ENCODE results near the gene PAQR6.

PAQR6 gene

GRCh38 chr1:156246781-156247459 is 936 bp downstream of the PAQR6 start:
- TF ChIP-seq CTCF (IDR thresholded peaks at IDR 0.05; ENCODE audit: borderline replicate concordance, control extremely low read depth, extremely low read depth, insufficient read depth, missing control alignments) = no peak
- no peak for DNase-seq (ENCODE audit: low spot score)
- in situ Hi-C loops (cut with MboI; ENCODE audit: low sequenced_read_pairs, unreplicated experiment) = no loop called here

- in situ Hi-C loops (cut with MboI; ENCODE audit: low sequenced_read_pairs, unreplicated experiment) = no loop called here
- peak; percentile 52 for DNase-seq (ENCODE audit: low spot score)
- TF ChIP-seq CTCF (IDR thresholded peaks at IDR 0.05; ENCODE audit: borderline replicate concordance, control extremely low read depth, extremely low read depth, insufficient read depth, missing control alignments) = no peak
These were observed 1.5 kb downstream of the PAQR6 start for GRCh38 chr1:156246241-156246780.

DNA sequence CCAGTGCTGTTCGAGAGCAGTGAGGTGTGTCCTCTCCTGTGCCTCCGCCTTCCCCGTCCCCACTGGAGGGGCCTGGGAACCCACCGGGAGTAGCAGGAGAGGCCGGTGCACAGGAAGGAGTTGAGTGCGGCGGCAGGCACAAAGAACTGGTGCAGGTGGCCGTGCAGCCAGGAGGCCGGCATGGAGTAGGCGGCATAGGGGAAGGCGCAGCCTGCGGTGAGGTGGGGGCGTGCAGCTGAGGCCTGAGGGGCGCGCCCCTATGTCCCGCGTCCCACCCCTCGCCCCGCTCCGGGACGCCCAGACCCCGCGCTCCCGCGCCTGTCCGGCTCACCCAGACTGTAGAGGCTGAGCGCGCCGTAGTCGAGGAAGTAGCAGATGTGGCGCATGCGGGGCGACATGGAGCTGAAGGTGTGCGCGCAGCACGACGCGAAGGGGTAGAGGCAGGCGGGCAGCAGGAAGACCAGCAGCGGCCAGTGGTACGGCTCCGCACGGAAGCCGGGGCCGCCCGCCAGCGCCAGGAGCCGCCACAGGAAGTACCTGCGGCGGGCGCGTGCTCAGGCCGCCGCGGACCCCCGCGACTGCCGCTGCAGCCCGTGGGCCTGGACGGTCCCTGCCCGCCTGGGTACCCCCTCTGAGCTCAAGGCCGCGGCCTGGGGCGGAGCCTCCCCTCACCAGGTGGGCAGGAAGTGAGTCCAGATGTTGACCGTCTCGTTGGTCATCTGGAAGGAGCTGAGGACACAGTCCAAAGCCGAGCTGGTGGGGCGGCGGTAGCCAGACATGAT is 2.2 kb downstream of the PAQR6 start:
- TF ChIP-seq CTCF (IDR thresholded peaks at IDR 0.05; ENCODE audit: borderline replicate concordance, control extremely low read depth, extremely low read depth, insufficient read depth, missing control alignments) = no peak
- peak; percentile 79 for DNase-seq (ENCODE audit: low spot score)
- in situ Hi-C loops (cut with MboI; ENCODE audit: low sequenced_read_pairs, unreplicated experiment) = no loop called here

DNA sequence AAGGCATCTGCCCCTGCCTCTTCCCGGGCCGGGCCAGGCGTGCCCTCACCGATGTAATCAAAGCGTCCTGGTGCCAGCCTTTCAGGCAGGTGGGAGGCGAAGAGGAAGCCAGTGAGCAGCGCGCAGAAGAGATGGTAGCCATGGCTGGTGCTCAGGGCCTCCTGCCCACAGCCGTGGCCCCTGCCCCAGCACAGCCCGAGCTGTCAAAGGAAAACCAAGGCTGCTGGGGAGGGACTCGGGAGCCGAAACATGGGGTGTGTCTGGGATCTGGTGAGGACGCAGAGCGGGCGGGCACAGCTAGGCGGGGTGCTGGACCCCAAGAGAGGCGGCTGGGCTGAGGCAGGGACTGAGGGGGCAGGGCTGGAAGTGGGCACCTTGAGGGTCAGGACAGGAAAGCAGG is 3.1 kb downstream of the PAQR6 start:
- no peak for DNase-seq (ENCODE audit: low spot score)
- in situ Hi-C loops (cut with MboI; ENCODE audit: low sequenced_read_pairs, unreplicated experiment) = no loop called here
- no peak for TF ChIP-seq CTCF (IDR thresholded peaks at IDR 0.05; ENCODE audit: borderline replicate concordance, control extremely low read depth, extremely low read depth, insufficient read depth, missing control alignments)

DNA sequence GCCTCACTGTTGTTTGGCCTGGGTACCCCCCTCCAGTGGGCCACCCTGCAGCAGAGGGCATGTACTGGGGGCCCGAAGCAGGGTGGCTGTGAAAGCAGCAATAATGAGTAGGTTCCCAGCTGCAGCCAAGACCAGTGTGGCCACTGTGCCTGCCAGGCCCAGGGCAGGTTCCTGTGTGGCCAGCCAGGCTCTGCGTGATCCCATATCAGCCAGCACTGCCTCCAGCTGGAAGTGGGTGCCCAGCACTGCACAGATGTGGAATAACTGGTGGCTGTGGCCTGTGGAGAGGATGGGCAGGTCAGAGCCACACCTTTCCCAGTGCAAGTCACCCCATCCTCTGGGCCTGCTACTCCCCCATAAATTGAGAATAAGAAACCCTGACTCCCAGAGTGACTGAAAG is 3.7 kb downstream of the PAQR6 start:
- DNase-seq (ENCODE audit: low spot score) = no peak
- in situ Hi-C loops (cut with MboI; ENCODE audit: low sequenced_read_pairs, unreplicated experiment) = no loop called here
- no peak for TF ChIP-seq CTCF (IDR thresholded peaks at IDR 0.05; ENCODE audit: borderline replicate concordance, control extremely low read depth, extremely low read depth, insufficient read depth, missing control alignments)

GRCh38 chr1:156242738-156243137 is 5.1 kb downstream of the PAQR6 start:
- in situ Hi-C loops (cut with MboI; ENCODE audit: low sequenced_read_pairs, unreplicated experiment) = no loop called here
- DNase-seq (ENCODE audit: low spot score) = no peak
- no peak for TF ChIP-seq CTCF (IDR thresholded peaks at IDR 0.05; ENCODE audit: borderline replicate concordance, control extremely low read depth, extremely low read depth, insufficient read depth, missing control alignments)
